ENCODE measurements around the gene ADD1. TPM values are rescaled to one million over a fixed set of nuclear protein-coding genes. Genes with fewer than 3 reads are reported as not detected.
A peak's percentile ranks its signal among the peaks of the same experiment; 100 is the strongest.

Gene ADD1
- total and polyA plus RNA-seq, 8 donors: 262 to 331 (median 304) TPM

DNA sequence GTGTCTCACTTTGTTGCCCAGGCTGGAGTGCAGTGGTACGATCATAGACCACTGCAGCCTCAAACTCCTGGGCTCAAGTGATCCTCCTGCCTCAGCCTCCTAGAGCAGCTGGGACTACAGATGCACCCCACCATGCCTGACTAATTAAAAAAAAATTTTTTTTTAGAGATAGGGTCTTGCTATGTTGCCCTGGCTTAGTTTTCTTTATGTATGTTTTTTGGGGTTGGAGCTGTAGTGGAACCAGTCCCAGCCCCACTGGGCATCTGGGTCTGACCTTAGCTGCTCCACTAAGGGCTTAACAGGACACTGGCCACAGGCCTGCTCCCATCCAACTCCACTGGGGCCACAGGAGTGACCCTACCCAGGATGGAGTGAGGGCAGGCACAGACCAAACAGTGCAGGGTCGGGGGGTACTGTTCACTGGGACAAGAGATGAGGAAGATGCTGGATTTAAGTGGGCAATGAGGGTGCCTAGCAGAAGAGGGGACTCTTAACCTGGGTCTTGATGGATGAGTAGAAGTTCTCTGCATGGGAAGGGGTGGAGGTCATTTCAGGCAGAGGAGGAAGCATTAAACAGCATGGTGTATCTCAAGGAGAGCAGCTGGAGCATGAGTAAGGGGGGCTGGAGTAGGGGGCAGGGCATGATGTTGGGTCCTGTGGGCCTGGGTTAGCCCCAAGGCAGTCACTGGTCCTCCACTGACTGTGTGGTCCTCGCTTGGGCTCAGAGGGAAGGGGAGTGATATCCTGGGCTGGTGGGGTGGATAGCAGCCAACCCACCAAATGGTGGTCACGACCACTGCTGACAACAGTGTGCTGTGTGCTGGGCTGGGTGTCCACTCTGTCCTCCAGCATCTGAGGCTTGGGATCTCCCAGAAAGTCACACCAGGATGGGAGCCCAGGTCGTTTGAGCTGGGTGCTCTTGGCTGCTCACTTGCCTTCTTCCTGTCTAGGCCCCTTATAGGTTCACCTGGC is 24.1 kb upstream of the ADD1 start:
- DNase-seq (peak in 1 of 4 donors; percentile 31), ATAC-seq (no peak)
- Histone ChIP-seq H3K4me3 (no peak overlapping the region), H3K9me3 (no peaks in the 10 kb centered on the region), H3K27me3 (no peaks in the 10 kb centered on the region), H3K27ac (peak overlapping the region in 1 of 2 donors; percentile 18), H3K36me3 (peaks cover 0 to 71% of the 10 kb centered on the region in 2 donors), H3K4me1 (peaks cover 5 to 56% of the 10 kb centered on the region in 2 donors)
- no peak for TF ChIP-seq CTCF (IDR thresholded peaks at IDR 0.05)
- intact Hi-C loops (cut with DNase I): no loop called here

DNA sequence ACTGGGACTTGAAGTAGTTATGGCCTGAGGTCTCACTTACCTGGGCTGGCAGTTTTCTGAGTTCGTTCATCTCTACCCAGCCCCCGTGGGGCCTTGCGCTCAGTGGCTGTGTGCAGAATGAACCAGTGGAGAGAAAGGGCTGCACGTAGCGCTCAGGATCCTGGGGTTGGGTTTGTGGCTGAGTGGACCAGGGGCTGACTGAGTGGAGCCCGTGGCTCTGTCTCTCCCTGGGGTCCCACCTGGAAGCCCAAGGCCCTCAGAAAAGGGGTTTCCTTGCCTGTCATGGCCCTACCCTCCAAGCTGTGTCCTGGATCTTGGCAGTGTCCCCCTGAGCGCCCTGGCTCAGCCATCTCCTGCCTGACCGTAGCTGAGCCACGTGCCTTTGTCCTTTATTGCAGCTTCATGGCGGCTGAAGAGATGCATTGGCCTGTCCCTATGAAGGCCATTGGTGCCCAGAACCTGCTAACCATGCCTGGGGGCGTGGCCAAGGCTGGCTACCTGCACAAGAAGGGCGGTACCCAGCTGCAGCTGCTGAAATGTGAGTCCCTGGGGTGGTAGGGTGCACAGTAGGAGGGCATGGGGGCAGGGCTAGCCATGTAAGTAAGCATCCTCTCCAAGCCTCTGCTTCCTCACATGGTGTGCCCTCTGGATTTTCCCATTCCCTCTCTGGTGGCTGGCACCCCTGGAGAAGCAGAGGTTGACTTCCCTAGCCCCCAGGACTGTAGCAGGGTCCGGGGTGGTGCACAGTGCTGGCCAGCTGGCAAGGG is 23.2 kb upstream of the ADD1 start:
- Histone ChIP-seq H3K9me3 (no peaks in the 10 kb centered on the region), H3K36me3 (peaks cover 0 to 71% of the 10 kb centered on the region in 2 donors)
- intact Hi-C loops (cut with DNase I): no loop called here

GRCh38 chr4:2822461-2823300 is 21.0 kb upstream of the ADD1 start:
- H3K9me3 ChIP-seq: no peaks in the 10 kb centered on the region
- no peaks in the 10 kb centered on the region for H3K27me3 ChIP-seq
- ATAC-seq (no peak), DNase-seq (peak in 1 of 4 donors; percentile 58)
- intact Hi-C loops (cut with DNase I): no loop called here
- TF ChIP-seq CTCF (IDR thresholded peaks at IDR 0.05): no peak
- no peak overlapping the region for H3K4me3 ChIP-seq
- peaks cover under 1 to 25% of the 10 kb centered on the region in 2 donors for H3K4me1 ChIP-seq
- H3K36me3 ChIP-seq: peaks cover 0 to 80% of the 10 kb centered on the region in 2 donors
- H3K27ac ChIP-seq: no peak overlapping the region

More for the DNA sequence above, 23.2 kb upstream of the ADD1 start:
- no peak for TF ChIP-seq CTCF (IDR thresholded peaks at IDR 0.05)
- DNase-seq (peak in 1 of 4 donors; percentile 68), ATAC-seq (no peak)
- peaks cover 5 to 48% of the 10 kb centered on the region in 2 donors for H3K4me1 ChIP-seq
- no peak overlapping the region for H3K4me3 ChIP-seq
- no peak overlapping the region for H3K27ac ChIP-seq
- no peaks in the 10 kb centered on the region for H3K27me3 ChIP-seq

DNA sequence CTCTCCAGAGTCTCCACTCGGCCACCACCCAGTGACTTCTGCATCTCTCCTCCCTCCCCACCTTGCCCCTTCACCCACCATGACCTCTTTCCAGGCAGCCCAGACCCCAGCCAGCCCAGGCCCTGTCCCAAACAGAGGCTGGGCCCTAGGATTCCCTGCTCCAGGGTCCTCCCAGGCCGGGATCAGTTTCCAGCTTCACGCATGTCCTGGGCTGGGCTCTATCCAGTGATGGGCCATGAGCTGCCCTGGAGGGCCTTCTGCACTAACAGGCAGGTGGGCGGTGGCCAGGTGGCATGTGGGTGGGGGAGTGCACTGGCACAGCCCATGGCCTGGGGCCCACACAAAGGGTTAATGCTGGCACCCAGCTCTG is 20.4 kb upstream of the ADD1 start:
- intact Hi-C loops (cut with DNase I): no loop called here
- TF ChIP-seq CTCF (IDR thresholded peaks at IDR 0.05): no peak
- Histone ChIP-seq H3K36me3 (peaks cover 0 to 86% of the 10 kb centered on the region in 2 donors), H3K4me1 (peaks cover 0 to 21% of the 10 kb centered on the region in 2 donors), H3K9me3 (no peaks in the 10 kb centered on the region), H3K27me3 (no peaks in the 10 kb centered on the region), H3K4me3 (no peak overlapping the region), H3K27ac (no peak overlapping the region)
- ATAC-seq (no peak), DNase-seq (peak in 1 of 4 donors; percentile 76)
